Keratinocyte (primary cell): Measurements from ENCODE around the gene B4GALNT4. TPM values are rescaled to one million over a fixed set of nuclear protein-coding genes. Genes with fewer than 3 reads are reported as not detected.
"Not testable (repeated sequence)": the region's sequence is repeated elsewhere in the genome, so short reads cannot be mapped to it uniquely, and the experiment has no call there.

Experiments
- DNase-seq: peaks from one replicate; pipeline ENCODE4 v3.0.0-alpha.2; 2011; ENCODE audit warnings: low read depth, missing footprints, low spot score
- FAIRE-seq: peaks from 2 replicates; lab custom pipeline; 2011; peaks lifted over from hg19 to GRCh38; lab: Jason Lieb, UNC
- H2AFZ ChIP-seq: 2 replicates; pipeline ENCODE4 v1.6.0; 2012; ENCODE audit warnings: low read length, control low read depth, inconsistent platforms; ENCODE audit not compliant: control insufficient read depth
- H3K27ac ChIP-seq: 2 replicates; pipeline ENCODE4 v1.5.1; 2011; ENCODE audit warnings: low read length; ENCODE audit not compliant: control insufficient read depth, insufficient read depth
- H3K27me3 ChIP-seq: 3 replicates; pipeline ENCODE4 v1.6.0; 2011; ENCODE audit warnings: low read length; ENCODE audit not compliant: control insufficient read depth, insufficient read depth; ENCODE audit errors: extremely low read depth
- H3K36me3 ChIP-seq, 2 experiments: 2 replicates in 1 of 2; 3 replicates in 1 of 2; pipeline ENCODE4 v1.5.1; 2011; ENCODE audit warnings: low read length in 2 of 2, mild to moderate bottlenecking in 1 of 2; ENCODE audit not compliant: control insufficient read depth in 2 of 2, insufficient read depth in 2 of 2; ENCODE audit errors: extremely low read depth in 1 of 2
- H3K4me1 ChIP-seq: 3 replicates; pipeline ENCODE4 v1.5.1; 2011; ENCODE audit warnings: low read length; ENCODE audit not compliant: control insufficient read depth, insufficient read depth; ENCODE audit errors: extremely low read depth
- H3K4me2 ChIP-seq: 3 replicates; pipeline ENCODE4 v1.6.0; 2011; ENCODE audit warnings: low read depth, low read length; ENCODE audit not compliant: control insufficient read depth, insufficient read depth; ENCODE audit errors: extremely low read depth
- H3K4me3 ChIP-seq, 3 experiments: fragments of 200-600 bp in 1 of 3; sonication (generic) in 1 of 3; 2 replicates in 2 of 3; 3 replicates in 1 of 3; pipeline ENCODE4 v1.5.1; 2011 to 2016; ENCODE audit warnings: low read length in 3 of 3, mild to moderate bottlenecking in 3 of 3, control low read depth in 2 of 3, inconsistent platforms in 1 of 3, low read depth in 1 of 3, mixed read lengths in 1 of 3, mixed run types in 1 of 3, moderate library complexity in 1 of 3; ENCODE audit not compliant: control insufficient read depth in 2 of 3, insufficient read depth in 2 of 3; ENCODE audit errors: extremely low read depth in 1 of 3
- H3K79me2 ChIP-seq: 2 replicates; pipeline ENCODE4 v1.6.0; 2012; ENCODE audit warnings: low read length; ENCODE audit not compliant: control insufficient read depth, insufficient read depth
- H3K9ac ChIP-seq: 3 replicates; pipeline ENCODE4 v1.6.0; 2011; ENCODE audit warnings: low read length; ENCODE audit not compliant: control insufficient read depth, insufficient read depth; ENCODE audit errors: extremely low read depth
- H3K9me1 ChIP-seq: 3 replicates; pipeline ENCODE4 v1.6.0; 2011; ENCODE audit warnings: low read length; ENCODE audit not compliant: control insufficient read depth, insufficient read depth; ENCODE audit errors: extremely low read depth
- H3K9me3 ChIP-seq: 2 replicates; pipeline ENCODE4 v1.5.1; 2012; ENCODE audit warnings: low read depth, low read length; ENCODE audit not compliant: control insufficient read depth
- H4K20me1 ChIP-seq: 3 replicates; pipeline ENCODE4 v1.6.0; 2011; ENCODE audit warnings: low read length; ENCODE audit not compliant: control insufficient read depth, insufficient read depth; ENCODE audit errors: extremely low read depth
- EZH2 ChIP-seq: IDR thresholded peaks from one replicate; pipeline ENCODE4 v1.6.1; 2012; ENCODE audit warnings: inconsistent platforms, mild to moderate bottlenecking, low read length, moderate library complexity
- dilution Hi-C: fragments of 300-500 bp; cut with MboI; formaldehyde crosslinking; loops from one replicate; pipeline ENCODE4 v1.7.0; 2020; ENCODE audit warnings: low sequenced_read_pairs; ENCODE audit not compliant: extremely low pct_ligation_motif_present
- polyA plus RNA-seq, 5 experiments: library from polyadenylated mRNA; depleted of rRNA in 3 of 5; stranded (reverse) in 3 of 5; stranded (forward) in 1 of 5; unstranded in 1 of 5; fragments of >200 nt; gene quantifications; 1 replicate in 1 of 5; 2 replicates in 3 of 5; 3 replicates in 1 of 5; pipeline versions ENCODE4 v1.2.1 to v1.2.3, GENCODE V29; 2011 to 2012; ENCODE audit warnings: missing spikeins in 2 of 5, low read depth in 1 of 5, low replicate concordance in 1 of 5
- TF ChIP-seq, protein P1 (sequence below), 3 experiments: IDR thresholded peaks in 1 of 3; conservative IDR thresholded peaks in 1 of 3; optimal IDR thresholded peaks in 1 of 3; 2 replicates in 2 of 3; 3 replicates in 1 of 3; pipeline versions ENCODE3 to v1.5.1; 2011; ENCODE audit warnings: low read length in 3 of 3, mild to moderate bottlenecking in 3 of 3, moderate library complexity in 2 of 3, control low read depth in 1 of 3, inconsistent platforms in 1 of 3; ENCODE audit not compliant: insufficient read depth in 2 of 3; ENCODE audit errors: extremely low read depth in 1 of 3

The B4GALNT4 gene
- polyA plus RNA-seq, 1 donor (not counting 4 experiments of a cell fraction or from before 2014, with no cell fraction given), result 7.3 TPM

DNA sequence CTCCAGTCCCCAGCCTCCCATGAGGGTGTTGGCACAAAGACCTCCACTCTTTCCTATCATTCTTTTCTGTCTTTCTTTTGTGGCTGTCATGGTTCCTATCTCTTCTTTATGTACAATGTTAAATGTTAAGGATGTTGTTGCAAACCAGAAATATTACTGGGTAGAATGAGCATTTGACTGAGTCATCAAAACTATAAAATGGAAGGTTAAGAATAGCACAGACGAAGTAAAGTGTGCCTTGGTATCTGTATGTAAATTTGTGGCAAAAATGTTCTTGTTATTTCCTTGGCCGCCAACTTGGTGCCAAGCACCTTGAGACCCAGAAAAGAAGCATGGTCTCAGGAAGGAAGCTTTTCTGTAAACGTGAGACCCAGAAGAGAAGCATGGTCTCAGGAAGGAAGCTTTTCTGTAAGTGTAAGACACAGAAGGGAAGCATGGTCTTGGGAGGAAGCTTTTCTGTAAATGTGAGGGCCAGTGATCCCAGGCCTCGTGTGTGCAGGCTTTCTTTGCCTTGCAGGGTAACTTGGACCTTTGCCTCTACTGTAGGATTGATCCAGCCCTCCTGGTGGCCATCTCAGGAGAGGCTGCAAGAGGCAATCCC, 18.0 kb downstream of the B4GALNT4 start:
- Histone ChIP-seq H4K20me1 (peaks cover 2% of the 10 kb centered on the region), H3K4me3 (no peak overlapping the region), H3K27me3 (no peaks in the 10 kb centered on the region), H3K4me2 (no peak overlapping the region), H3K9ac (no peak overlapping the region), H3K9me3 (peaks cover 5% of the 10 kb centered on the region), H3K36me3 (peaks cover 2 to 6% of the 10 kb centered on the region in 2 experiments), H3K4me1 (peaks cover 9% of the 10 kb centered on the region), H3K27ac (no peak overlapping the region), H3K9me1 (no peaks in the 10 kb centered on the region), H3K79me2 (peaks cover 17% of the 10 kb centered on the region), H2AFZ (no peak overlapping the region)
- DNase-seq (no peak), FAIRE-seq (no peak)
- TF ChIP-seq, protein P1, sequence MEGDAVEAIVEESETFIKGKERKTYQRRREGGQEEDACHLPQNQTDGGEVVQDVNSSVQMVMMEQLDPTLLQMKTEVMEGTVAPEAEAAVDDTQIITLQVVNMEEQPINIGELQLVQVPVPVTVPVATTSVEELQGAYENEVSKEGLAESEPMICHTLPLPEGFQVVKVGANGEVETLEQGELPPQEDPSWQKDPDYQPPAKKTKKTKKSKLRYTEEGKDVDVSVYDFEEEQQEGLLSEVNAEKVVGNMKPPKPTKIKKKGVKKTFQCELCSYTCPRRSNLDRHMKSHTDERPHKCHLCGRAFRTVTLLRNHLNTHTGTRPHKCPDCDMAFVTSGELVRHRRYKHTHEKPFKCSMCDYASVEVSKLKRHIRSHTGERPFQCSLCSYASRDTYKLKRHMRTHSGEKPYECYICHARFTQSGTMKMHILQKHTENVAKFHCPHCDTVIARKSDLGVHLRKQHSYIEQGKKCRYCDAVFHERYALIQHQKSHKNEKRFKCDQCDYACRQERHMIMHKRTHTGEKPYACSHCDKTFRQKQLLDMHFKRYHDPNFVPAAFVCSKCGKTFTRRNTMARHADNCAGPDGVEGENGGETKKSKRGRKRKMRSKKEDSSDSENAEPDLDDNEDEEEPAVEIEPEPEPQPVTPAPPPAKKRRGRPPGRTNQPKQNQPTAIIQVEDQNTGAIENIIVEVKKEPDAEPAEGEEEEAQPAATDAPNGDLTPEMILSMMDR (optimal IDR thresholded peaks at IDR 0.05 in 1 of 3, IDR thresholded peaks at IDR 0.05 in 1 of 3, conservative IDR thresholded peaks at IDR 0.05 in 1 of 3; ENCODE audit: extremely low read depth in 1 of 3, insufficient read depth in 2 of 3, low read length in 3 of 3), result no peak
- dilution Hi-C loops, result no loop called here

DNA sequence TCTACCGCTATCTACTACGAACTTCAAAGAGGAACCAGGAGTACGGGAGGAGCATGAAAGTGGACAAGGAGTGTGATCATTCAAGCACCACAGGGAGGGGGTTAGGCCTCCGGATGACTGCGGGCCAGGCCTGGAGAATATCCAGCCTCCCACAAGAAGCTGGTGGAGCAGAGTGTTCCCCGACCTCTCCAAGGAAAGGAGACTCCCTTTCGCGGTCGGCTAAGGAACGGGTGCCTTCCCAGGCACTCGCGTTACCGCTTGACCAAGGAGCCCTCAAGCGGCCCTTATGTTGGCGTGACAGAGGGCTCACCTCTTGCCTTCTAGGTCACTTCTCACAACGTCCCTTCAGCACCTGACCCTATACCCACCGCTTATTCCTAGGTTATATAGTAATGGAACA, 20.1 kb downstream of the B4GALNT4 start:
- H4K20me1 ChIP-seq, H3K9me3 ChIP-seq, H3K9ac ChIP-seq, dilution Hi-C loops, H3K27ac ChIP-seq, H3K4me2 ChIP-seq, DNase-seq, H3K9me1 ChIP-seq, H3K4me3 ChIP-seq, FAIRE-seq, H3K27me3 ChIP-seq, H3K36me3 ChIP-seq, H2AFZ ChIP-seq: not testable (repeated sequence)
- Histone ChIP-seq H3K79me2 (peaks cover 30% of the 10 kb centered on the region), H3K4me1 (peaks cover 14% of the 10 kb centered on the region)

DNA sequence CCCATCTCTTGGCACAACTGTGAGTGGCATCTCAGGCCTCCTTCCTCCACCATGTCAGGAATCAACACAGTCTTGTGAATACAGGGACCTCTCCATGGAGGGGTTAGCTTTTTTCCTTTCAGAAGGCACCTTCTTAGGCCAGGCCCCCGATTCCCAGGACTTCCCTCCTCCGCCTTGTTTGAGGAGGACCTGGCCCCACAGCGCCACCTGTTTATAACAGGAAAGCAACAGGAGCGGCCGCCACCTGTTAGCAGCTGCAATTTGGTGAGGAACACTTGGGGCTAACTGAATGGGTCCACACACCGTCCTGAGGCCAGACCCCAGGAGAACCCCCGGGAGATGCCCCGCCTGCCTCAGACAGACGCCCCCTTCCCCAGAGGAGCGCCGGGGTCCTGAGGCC, 20.9 kb downstream of the B4GALNT4 start:
- H2AFZ ChIP-seq, result no peak overlapping the region
- no peaks in the 10 kb centered on the region for H3K27me3 ChIP-seq
- no peak overlapping the region for H3K9ac ChIP-seq
- no peaks in the 10 kb centered on the region for H3K9me1 ChIP-seq
- H3K27ac ChIP-seq, result no peak overlapping the region
- peak overlapping the region in 1 of 3 experiments; percentile 5 for H3K4me3 ChIP-seq
- DNase-seq (no peak), FAIRE-seq (no peak)
- H3K79me2 ChIP-seq, result peaks cover 38% of the 10 kb centered on the region
- H3K4me1 ChIP-seq, result peaks cover 14% of the 10 kb centered on the region
- dilution Hi-C loops, result no loop called here
- TF ChIP-seq EZH2, result no peak
- TF ChIP-seq, protein P1 (optimal IDR thresholded peaks at IDR 0.05 in 1 of 3, IDR thresholded peaks at IDR 0.05 in 1 of 3, conservative IDR thresholded peaks at IDR 0.05 in 1 of 3; ENCODE audit: extremely low read depth in 1 of 3, insufficient read depth in 2 of 3, low read length in 3 of 3), result peak; percentile 36 to 67 (median 40)
- H3K4me2 ChIP-seq, result no peak overlapping the region
- no peaks in the 10 kb centered on the region for H4K20me1 ChIP-seq
- peaks cover 5% of the 10 kb centered on the region for H3K9me3 ChIP-seq
- H3K36me3 ChIP-seq, result peaks cover 2 to 4% of the 10 kb centered on the region in 2 experiments
